ACC112 (cell line): ENCODE data around the gene MSI2.

Source experiments
- H2AFZ ChIP-seq: fragments of 200-600 bp; sonication (generic); one replicate; pipeline ENCODE4 v1.6.0; 2017; ENCODE audit warnings: antibody characterized with exemption, low read length; ENCODE audit not compliant: unreplicated experiment
- H3K27ac ChIP-seq: fragments of 200-600 bp; sonication (generic); 2 replicates; pipeline ENCODE4 v1.5.1; 2014; ENCODE audit warnings: low read depth, mild to moderate bottlenecking, antibody characterized with exemption, low read length, moderate library complexity
- H3K27me3 ChIP-seq: fragments of 200-600 bp; sonication (generic); 2 replicates; pipeline ENCODE4 v1.6.1; 2014; ENCODE audit warnings: mild to moderate bottlenecking, antibody characterized with exemption, low read length, moderate library complexity, mixed read lengths; ENCODE audit not compliant: insufficient read depth
- H3K36me3 ChIP-seq: fragments of 200-600 bp; sonication (generic); 2 replicates; pipeline ENCODE4 v1.6.1; 2016; ENCODE audit warnings: mild to moderate bottlenecking, antibody characterized with exemption, low read length, moderate library complexity, mixed read lengths; ENCODE audit not compliant: insufficient read depth
- H3K4me1 ChIP-seq: fragments of 200-600 bp; sonication (generic); one replicate; pipeline ENCODE4 v1.6.1; 2016; ENCODE audit warnings: low read length, mixed read lengths; ENCODE audit not compliant: insufficient read depth, unreplicated experiment, control insufficient read depth
- H3K4me3 ChIP-seq: fragments of 200-600 bp; sonication (generic); 2 replicates; pipeline ENCODE4 v1.5.1; 2014; ENCODE audit warnings: mild to moderate bottlenecking, low read depth, low read length
- H3K79me2 ChIP-seq: fragments of 200-600 bp; sonication (generic); one replicate; pipeline ENCODE4 v1.6.0; 2016; ENCODE audit warnings: low read length; ENCODE audit not compliant: control insufficient read depth, unreplicated experiment, insufficient read depth

The MSI2 gene

GRCh38 chr17:57671667-57672632 is 415.6 kb downstream of the MSI2 start:
- no peak overlapping the region for H3K4me3 ChIP-seq
- H3K4me1 ChIP-seq: peaks cover 6% of the 10 kb centered on the region
- H3K79me2 ChIP-seq: no peaks in the 10 kb centered on the region
- no peak overlapping the region for H3K27ac ChIP-seq
- H2AFZ ChIP-seq: no peak overlapping the region
- H3K27me3 ChIP-seq: no peaks in the 10 kb centered on the region
- no peaks in the 10 kb centered on the region for H3K36me3 ChIP-seq

- no peak overlapping the region for H3K4me3 ChIP-seq
- H3K27ac ChIP-seq: no peak overlapping the region
- H2AFZ ChIP-seq: no peak overlapping the region
- H3K4me1 ChIP-seq: peaks cover 6% of the 10 kb centered on the region
- no peaks in the 10 kb centered on the region for H3K79me2 ChIP-seq
- H3K36me3 ChIP-seq: no peaks in the 10 kb centered on the region
- no peaks in the 10 kb centered on the region for H3K27me3 ChIP-seq
Observed at GRCh38 chr17:57672971-57673370, 416.6 kb downstream of the MSI2 start.

- H3K27me3 ChIP-seq: no peaks in the 10 kb centered on the region
- H3K4me1 ChIP-seq: peaks cover 6% of the 10 kb centered on the region
- no peaks in the 10 kb centered on the region for H3K79me2 ChIP-seq
- no peak overlapping the region for H3K4me3 ChIP-seq
- no peaks in the 10 kb centered on the region for H3K36me3 ChIP-seq
- H2AFZ ChIP-seq: no peak overlapping the region
- H3K27ac ChIP-seq: no peak overlapping the region
Observed at GRCh38 chr17:57674894-57675293, 418.6 kb downstream of the MSI2 start.

- Histone ChIP-seq H3K4me3 (no peak overlapping the region), H3K4me1 (peaks cover 6% of the 10 kb centered on the region), H3K27ac (no peak overlapping the region), H2AFZ (no peak overlapping the region), H3K27me3 (no peaks in the 10 kb centered on the region), H3K79me2 (no peaks in the 10 kb centered on the region), H3K36me3 (no peaks in the 10 kb centered on the region)
Observed at GRCh38 chr17:57675427-57676387, 419.4 kb downstream of the MSI2 start.

- Histone ChIP-seq H3K4me1 (peaks cover 6% of the 10 kb centered on the region), H3K36me3 (no peaks in the 10 kb centered on the region), H3K27me3 (no peaks in the 10 kb centered on the region), H2AFZ (no peak overlapping the region), H3K4me3 (no peak overlapping the region), H3K79me2 (no peaks in the 10 kb centered on the region), H3K27ac (no peak overlapping the region)
Observed at GRCh38 chr17:57676543-57676942, 420.2 kb downstream of the MSI2 start.

- peaks cover 3% of the 10 kb centered on the region for H3K4me1 ChIP-seq
- no peaks in the 10 kb centered on the region for H3K79me2 ChIP-seq
- no peaks in the 10 kb centered on the region for H3K36me3 ChIP-seq
- no peak overlapping the region for H2AFZ ChIP-seq
- H3K4me3 ChIP-seq: no peak overlapping the region
- no peaks in the 10 kb centered on the region for H3K27me3 ChIP-seq
- no peak overlapping the region for H3K27ac ChIP-seq
Observed at GRCh38 chr17:57677301-57677700, 421.0 kb downstream of the MSI2 start.

- Histone ChIP-seq H3K27ac (no peak overlapping the region), H2AFZ (no peak overlapping the region), H3K36me3 (no peaks in the 10 kb centered on the region), H3K27me3 (no peaks in the 10 kb centered on the region), H3K79me2 (no peaks in the 10 kb centered on the region), H3K4me1 (no peaks in the 10 kb centered on the region), H3K4me3 (no peak overlapping the region)
Observed at GRCh38 chr17:57677858-57678257, 421.5 kb downstream of the MSI2 start.

GRCh38 chr17:57678393-57678792 is 422.1 kb downstream of the MSI2 start:
- Histone ChIP-seq H3K27ac (no peak overlapping the region), H3K27me3 (no peaks in the 10 kb centered on the region), H3K4me3 (no peak overlapping the region), H3K36me3 (no peaks in the 10 kb centered on the region), H3K4me1 (no peaks in the 10 kb centered on the region), H2AFZ (no peak overlapping the region), H3K79me2 (no peaks in the 10 kb centered on the region)

GRCh38 chr17:57679356-57679755 is 423.0 kb downstream of the MSI2 start:
- Histone ChIP-seq H3K4me1 (no peaks in the 10 kb centered on the region), H2AFZ (no peak overlapping the region), H3K27ac (no peak overlapping the region), H3K36me3 (no peaks in the 10 kb centered on the region), H3K79me2 (no peaks in the 10 kb centered on the region), H3K27me3 (no peaks in the 10 kb centered on the region), H3K4me3 (no peak overlapping the region)

- H3K27ac ChIP-seq: no peak overlapping the region
- no peaks in the 10 kb centered on the region for H3K4me1 ChIP-seq
- no peaks in the 10 kb centered on the region for H3K79me2 ChIP-seq
- no peak overlapping the region for H3K4me3 ChIP-seq
- H2AFZ ChIP-seq: no peak overlapping the region
- no peaks in the 10 kb centered on the region for H3K36me3 ChIP-seq
- H3K27me3 ChIP-seq: no peaks in the 10 kb centered on the region
Observed at GRCh38 chr17:57679906-57680695, 423.8 kb downstream of the MSI2 start.
